Activated naive CD8-positive, alpha-beta T cell treated with anti-CD3 and anti-CD28 coated beads, Interleukin-2, amount 50 U/mL, for 16 hours (primary cell): ENCODE results near the gene P4HTM.

ENCODE experiments used
- DNase-seq: peaks from one replicate; pipeline ENCODE4 v3.0.0-alpha.2; 2020; ENCODE audit warnings: low read depth, low spot score

The P4HTM gene

DNA sequence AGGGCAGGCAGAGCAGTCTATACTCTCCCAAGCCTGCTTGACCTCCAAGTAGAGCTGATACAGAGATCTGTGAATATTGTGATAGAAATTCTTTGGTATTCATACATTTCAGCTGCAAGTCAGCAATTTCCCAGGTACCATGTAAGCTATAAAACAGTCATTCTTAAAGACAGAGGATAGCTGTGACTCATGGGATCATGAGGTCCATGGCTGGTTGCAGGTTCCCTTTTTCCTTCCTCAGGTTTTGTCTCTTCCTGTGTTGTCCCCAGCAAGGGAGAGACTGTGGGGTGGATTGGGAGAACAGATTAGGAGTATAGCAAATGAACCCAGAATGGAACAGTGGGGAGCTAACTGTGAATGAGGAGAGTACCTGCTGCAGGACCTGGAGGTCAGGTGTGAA, 5.4 kb upstream of the P4HTM start:
- no peak for DNase-seq

DNA sequence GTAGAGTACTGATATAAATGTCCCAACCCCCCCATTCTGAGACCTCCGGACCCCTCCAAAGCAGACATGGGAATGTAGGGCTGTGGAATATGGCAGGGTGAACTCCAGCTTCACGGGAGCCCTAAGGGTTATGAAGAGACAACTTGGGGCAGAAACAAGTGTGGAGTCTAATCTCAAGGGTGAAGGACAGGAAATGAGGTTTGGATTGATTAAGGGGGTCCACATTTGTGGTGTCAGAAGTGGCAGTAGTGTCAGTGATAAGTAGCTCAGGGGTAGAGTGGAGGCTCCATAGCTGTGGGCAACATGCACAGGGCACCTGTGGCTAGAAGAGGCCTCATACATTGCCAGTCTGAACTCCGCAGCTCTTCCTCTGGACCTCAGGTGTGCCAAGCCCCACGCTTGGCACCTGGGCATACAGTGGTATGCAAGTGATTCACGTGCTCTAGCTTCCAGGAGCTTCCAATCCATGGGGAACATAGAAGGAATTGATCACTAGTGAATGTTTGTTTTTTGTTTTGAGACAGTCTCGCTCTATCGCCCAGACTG, 4.1 kb upstream of the P4HTM start:
- no peak for DNase-seq

DNA sequence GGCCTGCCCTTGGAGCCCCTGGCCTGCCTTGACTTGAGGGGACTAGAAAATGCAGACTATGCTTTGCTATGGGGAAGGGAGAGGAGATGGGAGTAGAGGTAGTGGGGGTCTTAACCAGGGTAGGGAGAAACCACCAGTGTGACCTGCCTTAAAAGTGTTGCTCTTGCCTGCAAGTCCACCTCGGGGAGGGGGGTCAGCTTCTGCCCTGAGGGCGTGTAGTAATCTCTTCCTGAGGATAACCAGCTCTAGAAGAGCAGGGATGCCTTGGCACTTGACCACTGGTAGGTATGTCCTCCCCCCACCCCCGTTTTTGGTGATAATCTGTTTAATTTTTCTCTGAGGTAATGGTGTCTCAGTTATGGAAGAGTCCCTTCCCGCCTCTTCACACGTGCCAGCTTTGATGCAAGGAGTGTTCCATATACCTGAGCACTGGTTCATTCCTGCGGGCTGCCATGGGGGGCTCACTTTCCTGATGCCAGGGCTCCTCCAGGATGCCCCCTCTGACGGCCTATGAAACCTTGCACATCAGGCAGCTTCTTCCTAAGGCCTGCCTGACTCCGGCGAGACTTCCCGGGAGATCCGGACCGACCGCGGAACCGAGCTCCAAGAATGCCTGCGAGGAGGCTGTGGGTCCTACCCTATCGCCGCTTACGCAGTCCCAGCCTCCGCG, 780 bp upstream of the P4HTM start:
- DNase-seq: no peak

DNA sequence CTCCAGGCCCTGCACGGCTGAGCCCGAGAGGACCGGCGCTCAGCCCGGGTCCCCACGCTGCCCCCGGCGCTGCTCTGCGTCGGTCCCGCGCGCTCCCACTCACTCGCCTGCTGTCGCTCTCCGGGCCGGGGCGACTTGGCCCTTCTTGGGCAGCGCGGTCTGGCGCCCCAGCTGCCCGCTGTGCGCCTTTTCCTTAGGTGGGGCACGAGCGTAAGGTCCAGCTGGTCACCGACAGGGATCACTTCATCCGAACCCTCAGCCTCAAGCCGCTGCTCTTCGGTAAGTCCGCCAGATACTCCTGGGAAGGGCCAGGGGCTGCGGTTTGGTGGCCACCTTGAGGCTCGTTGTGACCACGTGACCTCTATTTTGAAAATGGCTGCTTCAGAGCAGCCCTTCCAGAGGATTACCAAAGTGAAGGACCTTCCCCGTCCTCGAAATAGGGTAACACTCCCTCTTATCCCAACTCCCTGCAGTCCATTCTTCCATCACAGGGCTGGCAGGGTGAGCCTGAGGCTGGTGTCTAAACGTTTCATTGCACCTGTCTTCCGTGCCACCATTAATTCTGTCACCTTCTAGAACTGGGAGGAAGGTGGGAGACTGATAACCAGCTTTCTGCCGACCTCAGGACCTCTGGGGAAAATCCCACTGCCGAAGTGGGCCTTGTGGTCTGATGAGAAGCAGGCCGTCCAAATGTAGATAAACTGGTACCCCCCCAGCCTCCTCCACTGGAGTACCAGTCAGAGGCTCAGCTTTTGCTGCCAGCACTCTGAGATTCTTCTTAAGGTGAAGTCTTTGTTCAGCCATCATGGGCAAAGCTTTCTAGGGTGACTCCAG, 812 bp downstream of the P4HTM start:
- DNase-seq: no peak

DNA sequence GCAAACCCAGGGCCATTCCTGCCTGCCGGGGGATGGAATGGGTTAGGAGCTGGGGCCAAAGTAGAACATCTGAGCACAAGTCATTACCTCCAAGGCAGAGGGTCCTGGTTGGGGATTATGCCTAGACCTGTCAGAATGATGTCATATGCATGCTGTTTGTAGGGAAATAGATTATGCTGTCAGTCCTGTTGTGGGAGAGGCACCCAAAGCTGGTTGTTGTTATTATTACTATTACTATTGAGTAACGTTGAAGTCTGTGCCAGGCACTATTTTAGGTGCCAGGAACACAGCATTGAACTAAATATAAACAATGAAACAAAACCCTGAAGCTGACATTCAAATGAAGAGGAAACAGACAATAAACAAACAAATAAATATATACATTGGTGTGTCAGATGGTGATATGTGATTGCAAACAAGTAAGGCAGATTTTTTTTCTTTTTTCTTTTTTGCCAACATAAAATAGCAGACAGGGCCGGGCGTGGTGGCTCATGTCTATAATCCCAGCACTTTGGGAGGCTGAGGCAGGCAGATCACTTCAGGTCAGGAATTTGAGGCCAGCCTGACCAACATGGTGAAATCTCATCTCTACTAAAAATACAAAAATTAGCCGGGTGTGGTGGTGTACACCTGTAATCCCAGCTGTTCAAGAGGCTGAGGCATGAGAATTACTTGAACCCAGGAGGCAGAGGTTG, 2.0 kb downstream of the P4HTM start:
- no peak for DNase-seq

DNA sequence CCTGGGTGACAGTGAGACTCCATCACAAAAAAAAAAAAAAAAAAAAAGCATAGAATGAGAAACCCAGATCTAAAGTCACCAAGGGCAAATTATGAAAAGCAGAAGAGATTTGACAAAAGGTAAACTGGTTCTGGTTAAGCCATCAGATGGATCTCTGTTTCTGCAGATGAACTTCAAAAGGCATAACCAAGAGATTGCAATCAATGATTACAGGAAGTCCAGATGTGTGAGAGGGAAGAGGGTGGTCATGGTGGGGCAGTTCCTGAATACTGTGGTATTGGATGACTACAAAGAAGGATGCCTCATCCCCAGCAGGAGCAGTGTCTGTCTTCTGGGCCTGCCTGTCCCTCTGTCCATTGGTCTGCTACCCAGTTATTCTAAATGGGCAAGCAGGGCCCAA, 3.8 kb downstream of the P4HTM start:
- DNase-seq: no peak

DNA sequence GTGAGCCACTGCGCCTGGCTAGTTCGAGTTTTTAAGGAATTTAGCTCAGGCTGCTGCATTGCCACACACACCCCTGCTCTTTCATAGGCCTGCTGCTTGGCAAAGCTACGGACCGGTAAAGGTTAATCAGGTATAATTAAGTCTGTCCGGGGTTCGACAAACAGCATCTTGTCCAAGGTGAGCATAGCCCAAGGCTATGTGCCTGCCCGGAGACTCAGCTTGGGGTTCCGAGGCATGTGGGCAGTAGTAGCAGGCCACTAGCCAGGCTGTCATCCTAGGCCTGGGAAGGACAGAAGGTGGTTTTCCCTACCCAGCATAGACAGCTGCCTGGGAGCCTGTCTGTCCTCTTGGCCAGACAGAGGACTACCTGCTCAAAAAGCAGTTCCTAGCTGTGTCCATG, 6.6 kb downstream of the P4HTM start:
- no peak for DNase-seq

DNA sequence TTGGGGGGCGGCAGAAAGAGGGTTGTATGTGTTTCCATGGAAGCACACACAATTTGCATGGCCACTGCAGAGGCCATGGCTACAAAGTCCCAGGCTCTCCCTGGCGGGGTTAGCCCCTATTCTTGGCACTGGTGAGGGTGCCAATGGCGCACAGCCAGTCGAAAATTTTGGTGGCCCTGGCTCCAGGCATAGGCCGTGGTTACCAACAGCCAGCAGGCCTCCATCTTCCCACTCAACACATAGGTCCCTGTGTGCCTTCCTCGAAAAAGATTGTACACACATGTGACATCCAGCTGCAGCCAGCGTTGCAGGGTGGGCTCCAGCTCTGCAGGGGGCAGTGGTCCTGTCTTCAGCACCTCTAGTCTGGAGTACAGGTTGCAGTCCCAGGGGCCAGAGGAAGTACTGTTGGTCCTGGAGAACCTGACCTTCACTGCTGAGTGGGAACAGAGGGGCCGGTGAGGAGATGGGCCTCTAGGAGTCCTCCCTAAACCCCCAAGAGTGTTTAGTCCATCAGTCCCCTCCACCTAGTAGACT, 7.1 kb downstream of the P4HTM start:
- DNase-seq: no peak

DNA sequence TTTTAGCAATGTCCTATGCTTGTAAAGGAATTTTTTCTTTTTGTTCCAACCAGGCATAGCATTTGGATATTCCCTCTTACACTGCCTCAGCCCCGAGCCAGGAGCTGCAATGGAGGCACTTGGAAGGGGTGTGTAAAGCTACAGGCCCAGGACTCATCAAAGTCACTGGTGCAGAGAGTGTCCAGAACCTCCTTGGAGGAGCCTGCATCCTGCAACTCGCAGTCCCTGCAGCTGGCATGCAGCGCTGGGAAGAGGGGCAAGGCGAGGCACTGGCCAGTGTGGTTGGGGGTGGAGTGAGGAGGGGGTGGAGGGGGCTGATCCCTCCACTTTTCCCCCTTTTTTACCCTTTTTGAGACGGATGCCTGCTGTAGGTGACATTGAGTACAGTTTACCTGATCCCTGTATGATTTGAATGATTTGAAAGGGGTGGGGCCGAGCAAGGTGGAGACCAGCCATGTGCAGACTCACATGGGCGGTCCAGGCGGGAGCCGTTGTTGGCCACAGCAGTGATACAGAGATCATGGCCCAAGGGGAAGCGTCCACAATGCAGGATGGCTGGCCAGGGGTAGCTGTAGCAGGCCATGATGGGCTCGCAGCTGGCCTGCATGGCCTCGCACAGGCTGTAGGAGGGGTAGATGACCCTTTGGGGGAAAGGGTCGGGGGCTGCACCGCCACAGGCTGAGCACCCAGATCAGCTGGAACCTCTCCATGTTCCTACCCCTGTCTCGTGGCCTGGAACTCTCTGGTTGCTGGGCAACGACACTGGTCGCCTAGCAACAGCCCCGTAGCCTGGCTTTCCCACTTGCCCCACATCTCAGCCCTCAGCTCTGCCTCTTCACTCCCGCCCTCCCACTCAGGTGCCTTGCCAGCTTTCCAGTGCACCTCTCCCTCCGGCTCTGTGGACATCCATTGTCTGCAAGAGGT, 7.9 kb downstream of the P4HTM start:
- no peak for DNase-seq

DNA sequence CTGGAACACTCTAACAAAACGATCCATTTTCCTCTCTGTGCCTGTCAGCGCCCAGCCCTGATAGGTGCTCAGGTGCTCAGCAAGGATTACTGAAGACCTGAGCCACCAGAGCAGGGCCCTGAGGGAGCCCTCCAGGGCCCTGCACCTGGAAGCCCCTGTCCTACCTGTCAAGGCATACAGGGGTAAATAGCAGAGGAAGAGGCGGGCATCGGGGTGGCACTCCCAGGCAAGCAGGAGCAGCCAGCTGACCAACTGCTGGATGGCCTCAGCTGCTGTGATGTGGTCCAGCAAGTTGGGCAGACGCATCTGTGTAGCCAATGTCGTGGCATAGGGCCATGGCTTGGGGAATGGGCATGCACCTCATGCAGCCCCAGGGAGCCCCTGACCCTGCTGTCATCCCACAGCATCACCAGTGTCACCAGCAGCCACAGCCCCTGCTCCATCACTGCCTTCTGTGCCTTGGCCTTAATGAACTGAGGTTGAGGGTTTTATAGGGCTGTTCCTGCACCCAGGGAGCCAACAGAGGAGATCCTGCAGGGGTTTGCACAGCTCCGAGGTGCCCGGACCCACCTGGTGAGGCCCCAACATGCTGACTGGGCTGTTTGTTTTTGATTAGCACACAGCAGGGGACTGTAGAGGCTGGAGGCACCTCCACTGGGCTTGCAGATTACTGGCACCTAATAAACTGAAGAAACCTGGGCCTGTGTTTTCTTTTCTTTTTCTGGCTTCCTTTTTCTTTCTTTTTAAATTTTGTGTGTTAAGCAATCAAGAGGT, 9.2 kb downstream of the P4HTM start:
- DNase-seq: no peak

DNA sequence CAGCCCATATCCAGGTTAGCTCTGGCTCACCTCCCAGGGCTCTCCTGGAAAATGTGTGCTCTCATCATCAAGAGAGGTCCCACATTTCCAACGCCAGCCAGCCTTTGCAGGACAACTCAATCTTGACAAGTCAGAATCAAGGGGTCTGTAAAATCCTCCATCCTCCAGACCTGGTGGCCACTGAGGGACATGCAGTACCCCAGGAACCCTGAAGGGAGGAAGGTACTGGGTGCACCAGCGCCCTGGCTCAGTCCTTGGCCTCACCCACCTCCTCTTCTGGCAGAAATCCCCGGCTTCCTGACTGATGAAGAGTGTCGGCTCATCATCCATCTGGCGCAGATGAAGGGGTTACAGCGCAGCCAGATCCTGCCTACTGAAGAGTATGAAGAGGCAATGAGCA, 11.1 kb downstream of the P4HTM start:
- no peak for DNase-seq

DNA sequence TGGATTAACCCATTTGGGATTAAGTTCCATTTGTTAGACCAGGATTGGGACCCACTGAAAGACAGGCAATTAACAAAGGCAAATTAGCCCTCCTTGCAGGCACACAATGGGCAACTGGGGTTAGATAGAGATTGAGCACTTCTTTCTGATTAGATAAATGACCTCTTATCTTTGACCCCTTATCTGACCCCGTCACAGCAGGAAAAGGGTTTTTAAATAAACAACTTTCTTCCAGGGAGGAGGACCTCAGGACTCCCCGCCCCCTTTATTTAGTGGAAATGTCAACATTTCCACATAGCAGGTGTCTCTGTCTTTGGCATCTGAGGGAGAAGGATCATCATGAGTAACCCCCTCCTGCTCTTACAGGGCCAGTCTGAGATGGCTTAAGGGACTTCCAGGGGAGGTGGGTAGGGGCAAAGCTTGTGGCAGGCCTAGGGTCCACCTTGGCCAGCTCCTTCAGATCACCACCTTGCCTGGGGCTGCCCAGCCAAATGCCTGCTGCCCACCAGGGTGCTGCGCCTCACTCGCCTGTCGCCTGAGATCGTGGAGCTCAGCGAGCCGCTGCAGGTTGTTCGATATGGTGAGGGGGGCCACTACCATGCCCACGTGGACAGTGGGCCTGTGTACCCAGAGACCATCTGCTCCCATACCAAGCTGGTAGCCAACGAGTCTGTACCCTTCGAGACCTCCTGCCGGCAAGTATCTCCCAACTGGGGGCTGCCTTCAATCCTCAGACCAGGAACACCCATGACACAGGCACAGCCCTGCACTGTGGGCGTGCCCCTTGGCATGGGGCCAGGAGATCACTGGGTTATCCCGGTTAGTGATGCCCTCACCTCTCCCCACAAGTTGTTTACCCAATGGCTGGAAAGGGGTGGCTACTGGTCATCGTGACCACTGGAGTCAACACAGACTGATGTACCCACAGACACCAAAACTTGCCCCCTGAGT, 14.6 kb downstream of the P4HTM start:
- no peak for DNase-seq

DNA sequence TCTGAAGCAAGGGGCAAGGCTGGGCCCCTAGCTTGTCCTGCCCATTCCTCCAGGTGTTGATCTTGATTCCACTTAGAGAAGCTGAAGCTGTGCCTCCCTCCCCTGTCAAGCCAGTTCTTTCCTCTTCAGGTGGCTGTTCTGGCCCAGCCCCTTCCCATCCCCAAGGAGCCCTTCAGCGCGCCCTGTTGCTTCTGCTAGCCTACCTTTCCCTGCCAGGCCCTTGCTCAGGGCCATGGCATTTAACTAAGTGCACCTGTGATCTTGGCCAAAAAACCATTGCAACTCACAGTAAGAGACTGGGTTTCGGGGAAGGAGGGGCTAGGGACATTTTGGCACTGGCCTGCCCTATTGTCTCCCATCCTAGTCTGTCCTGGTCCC, 15.3 kb downstream of the P4HTM start:
- no peak for DNase-seq

DNA sequence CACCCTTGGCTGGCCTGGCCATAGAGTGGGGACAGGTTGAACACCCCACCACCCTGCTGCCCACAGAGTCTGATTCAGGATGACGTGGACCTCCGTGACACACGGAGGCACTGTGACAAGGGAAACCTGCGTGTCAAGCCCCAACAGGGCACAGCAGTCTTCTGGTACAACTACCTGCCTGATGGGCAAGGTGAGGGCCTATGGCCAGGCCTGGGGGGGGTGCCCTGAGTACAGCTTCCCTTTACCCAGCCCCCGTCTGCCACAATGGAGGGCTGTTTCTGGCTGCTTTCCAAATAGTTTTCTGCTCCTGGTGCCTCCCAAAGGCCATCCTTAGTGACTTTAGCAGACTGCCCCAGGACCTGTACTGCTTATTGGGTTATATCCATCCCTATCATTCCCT, 16.0 kb downstream of the P4HTM start:
- no peak for DNase-seq

DNA sequence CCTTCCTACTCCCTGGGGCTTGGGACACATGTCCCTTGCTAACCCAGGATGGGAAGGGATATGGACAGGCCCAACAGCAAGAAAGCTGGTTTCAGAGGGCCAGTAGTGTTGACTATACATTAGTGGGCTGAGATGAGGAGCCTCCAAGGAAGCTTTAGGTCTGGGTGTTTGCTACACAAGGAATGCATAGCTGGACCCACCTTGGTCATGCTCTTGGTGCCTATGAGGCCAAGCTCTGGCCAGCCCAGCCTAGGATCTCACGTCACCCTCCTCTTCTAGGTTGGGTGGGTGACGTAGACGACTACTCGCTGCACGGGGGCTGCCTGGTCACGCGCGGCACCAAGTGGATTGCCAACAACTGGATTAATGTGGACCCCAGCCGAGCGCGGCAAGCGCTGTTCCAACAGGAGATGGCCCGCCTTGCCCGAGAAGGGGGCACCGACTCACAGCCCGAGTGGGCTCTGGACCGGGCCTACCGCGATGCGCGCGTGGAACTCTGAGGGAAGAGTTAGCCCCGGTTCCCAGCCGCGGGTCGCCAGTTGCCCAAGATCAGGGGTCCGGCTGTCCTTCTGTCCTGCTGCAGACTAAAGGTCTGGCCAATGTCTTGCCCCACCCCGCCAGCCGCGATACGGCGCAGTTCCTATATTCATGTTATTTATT, 16.5 kb downstream of the P4HTM start:
- no peak for DNase-seq

DNA sequence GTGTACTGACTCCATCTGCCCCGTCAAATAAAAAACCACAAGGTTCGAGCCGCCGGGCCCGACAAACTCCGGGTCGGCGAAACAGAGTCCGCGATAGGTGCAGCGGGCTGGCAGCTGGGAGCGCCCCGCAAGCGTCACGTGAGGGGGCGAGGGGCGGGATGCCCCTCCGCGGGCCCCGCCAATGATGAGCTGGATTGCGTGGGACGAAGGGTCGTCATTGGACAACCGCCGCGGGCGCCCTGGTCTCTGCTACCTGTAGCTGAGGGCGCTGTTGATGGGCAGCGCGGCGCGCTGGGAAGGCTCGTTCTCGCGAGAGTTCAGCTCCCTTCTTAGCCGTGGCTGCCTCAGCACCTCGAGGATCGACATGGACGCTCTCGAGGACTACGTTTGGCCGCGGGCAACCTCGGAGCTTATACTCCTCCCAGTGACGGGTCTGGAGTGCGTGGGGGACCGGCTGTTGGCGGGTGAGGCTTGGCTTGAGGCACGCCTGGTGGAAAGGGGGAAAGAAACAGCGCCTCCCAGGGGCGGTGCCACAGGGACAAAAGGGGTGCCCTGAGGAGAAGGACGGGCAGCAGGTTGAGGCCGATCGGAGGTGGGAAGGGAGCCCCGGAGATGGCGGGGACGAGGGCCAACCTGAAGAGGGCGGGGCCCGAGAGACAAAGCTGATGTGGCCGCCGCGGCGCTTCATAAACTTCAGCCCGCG, 17.2 kb downstream of the P4HTM start, which contains the start of gene WDR6:
TSS of gene WDR6 (plus strand) at position 324 of the 703 bp plus-strand sequence. CDS start at position 365, 41 bp downstream.
- peak; percentile 93 for DNase-seq

DNA sequence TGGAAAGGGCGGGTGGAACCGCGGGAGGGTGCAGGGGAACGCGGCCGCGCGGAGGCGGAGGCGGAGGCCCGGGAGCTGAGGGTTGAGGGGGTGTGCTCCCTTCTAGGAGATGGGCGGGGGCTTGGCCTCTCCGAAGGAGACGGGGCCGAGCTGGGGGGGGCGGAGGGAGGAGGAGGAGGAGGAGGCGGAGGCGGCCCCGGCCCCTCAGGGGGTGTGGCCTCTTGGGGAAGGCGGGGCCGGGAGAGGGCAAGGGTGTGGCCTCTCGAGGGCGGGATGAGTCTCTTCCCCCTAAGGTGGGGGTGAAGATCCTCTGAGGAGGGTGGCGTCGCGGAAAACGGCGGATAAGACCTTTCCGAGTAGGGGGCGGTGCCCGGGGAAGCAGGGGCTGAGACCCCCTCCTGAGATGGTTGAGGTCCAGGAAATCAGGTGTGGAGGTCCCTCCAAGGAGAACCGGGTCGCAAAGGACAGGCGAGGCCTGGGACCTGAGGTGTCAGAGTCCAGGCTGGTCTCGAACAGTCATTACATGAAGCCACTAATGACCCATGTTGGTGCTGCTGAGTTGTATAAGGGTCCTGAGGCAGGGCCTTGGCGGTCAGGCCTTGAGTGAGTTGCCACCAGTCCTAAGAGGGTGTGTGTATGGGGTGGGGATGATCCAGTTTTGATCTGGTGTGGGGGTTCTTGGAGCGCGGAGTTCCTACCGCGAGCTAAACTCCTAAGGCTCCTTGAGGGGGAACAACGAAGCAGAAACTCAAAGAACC, 17.9 kb downstream of the P4HTM start:
- DNase-seq: peak; percentile 59
